Liver (tissue), 9 donors: ENCODE measurements around the gene PTPN9. TPM values are rescaled to one million over a fixed set of nuclear protein-coding genes. Genes with fewer than 3 reads are reported as not detected.

ENCODE experiments used
- DNase-seq: peaks from one replicate; pipeline ENCODE4 v3.0.0-alpha.2; 2017; ENCODE audit warnings: low spot score
- H3K27ac ChIP-seq, 2 donors: one replicate each; pipeline ENCODE4 v1.7.0; 2013; ENCODE audit warnings: inconsistent platforms in 2 of 2, low read length in 2 of 2, control low read depth in 1 of 2, low read depth in 1 of 2, mild to moderate bottlenecking in 1 of 2
- H3K27me3 ChIP-seq, 4 donors: one replicate each; pipeline versions ENCODE4 v1.6.1 to v1.7.0; 2013; ENCODE audit warnings: low read length in 3 of 4, inconsistent platforms in 1 of 4, mild to moderate bottlenecking in 1 of 4, moderate library complexity in 1 of 4; ENCODE audit not compliant: control insufficient read depth in 4 of 4, insufficient read depth in 4 of 4
- H3K36me3 ChIP-seq, 4 donors: one replicate each; pipeline versions ENCODE4 v1.6.1 to v1.7.0; 2013; ENCODE audit warnings: low read length in 3 of 4, mild to moderate bottlenecking in 3 of 4, low read depth in 1 of 4, moderate library complexity in 1 of 4; ENCODE audit not compliant: control insufficient read depth in 4 of 4, insufficient read depth in 3 of 4
- H3K4me1 ChIP-seq, 4 donors: one replicate each; pipeline versions ENCODE4 v1.6.1 to v1.7.0; 2013; ENCODE audit warnings: low read length in 3 of 4, mild to moderate bottlenecking in 3 of 4, moderate library complexity in 1 of 4; ENCODE audit not compliant: control insufficient read depth in 4 of 4, insufficient read depth in 4 of 4
- H3K4me3 ChIP-seq, 3 donors: one replicate each; pipeline versions ENCODE4 v1.6.1 to v1.7.0; 2013; ENCODE audit warnings: low read length in 3 of 3, control low read depth in 1 of 3, low read depth in 1 of 3, mild to moderate bottlenecking in 1 of 3
- H3K9ac ChIP-seq, 2 donors: one replicate each; pipeline ENCODE4 v1.7.0; 2013; ENCODE audit warnings: low read length in 2 of 2, mild to moderate bottlenecking in 2 of 2, moderate library complexity in 2 of 2, control low read depth in 1 of 2, low read depth in 1 of 2
- H3K9me3 ChIP-seq, 4 donors: one replicate each; pipeline versions ENCODE4 v1.6.1 to v1.7.0; 2013; ENCODE audit warnings: low read length in 3 of 4; ENCODE audit not compliant: control insufficient read depth in 4 of 4
- EGR1 ChIP-seq, 2 donors: IDR thresholded peaks; 2 replicates each; pipeline ENCODE4 v1.6.1; 2016 to 2018; ENCODE audit warnings: antibody characterized with exemption in 2 of 2, low read depth in 2 of 2
- FOXA1 ChIP-seq: IDR thresholded peaks from 2 replicates; pipeline ENCODE4 v1.6.1; 2016; ENCODE audit warnings: antibody characterized with exemption
- FOXA2 ChIP-seq: IDR thresholded peaks from 2 replicates; pipeline ENCODE4 v1.6.1; 2016; ENCODE audit warnings: antibody characterized with exemption
- GABPA ChIP-seq, 2 donors: IDR thresholded peaks in 1 of 2; conservative IDR thresholded peaks in 1 of 2; 2 replicates each; pipeline ENCODE4 v1.6.1; 2016; ENCODE audit warnings: antibody characterized with exemption in 2 of 2, mild to moderate bottlenecking in 1 of 2, moderate library complexity in 1 of 2
- HNF4A ChIP-seq, 2 donors: conservative IDR thresholded peaks; 2 replicates each; pipeline ENCODE4 v1.6.1; 2016; ENCODE audit warnings: antibody characterized with exemption in 2 of 2, mild to moderate bottlenecking in 2 of 2
- HNF4G ChIP-seq: IDR thresholded peaks from 2 replicates; pipeline ENCODE4 v1.6.1; 2016; ENCODE audit warnings: antibody characterized with exemption
- JUND ChIP-seq, 2 donors: IDR thresholded peaks; 2 replicates each; pipeline ENCODE4 v1.6.1; 2016; ENCODE audit warnings: antibody characterized with exemption in 2 of 2
- NR2F2 ChIP-seq: IDR thresholded peaks from 2 replicates; pipeline ENCODE4 v1.6.1; 2016; ENCODE audit warnings: antibody characterized with exemption
- RAD21 ChIP-seq, 2 donors: IDR thresholded peaks; 2 replicates each; pipeline ENCODE4 v1.6.1; 2016; ENCODE audit warnings: antibody characterized with exemption in 2 of 2, mild to moderate bottlenecking in 2 of 2
- RXRA ChIP-seq, 2 donors: IDR thresholded peaks; 2 replicates each; pipeline ENCODE4 v1.6.1; 2017 to 2018; ENCODE audit warnings: antibody characterized with exemption in 2 of 2, mild to moderate bottlenecking in 1 of 2
- SP1 ChIP-seq: IDR thresholded peaks from 2 replicates; pipeline ENCODE4 v1.6.1; 2018; ENCODE audit warnings: antibody characterized with exemption, mild to moderate bottlenecking
- TAF1 ChIP-seq: conservative IDR thresholded peaks from 2 replicates; pipeline ENCODE4 v1.6.1; 2016; ENCODE audit warnings: antibody characterized with exemption, mild to moderate bottlenecking
- YY1 ChIP-seq: IDR thresholded peaks from 2 replicates; pipeline ENCODE4 v1.6.1; 2016; ENCODE audit warnings: antibody characterized with exemption, mild to moderate bottlenecking
- WGBS: extraction: QIAGEN DNeasy Blood & Tissue Kit; methylation state at CpG from one replicate; pipeline ENCODE4 v1.1.7; 2013; 5-methylcytosine and 5-hydroxymethylcytosine counted together
- polyA plus RNA-seq, 2 donors: library from polyadenylated mRNA; stranded (reverse) in 1 of 2; unstranded in 1 of 2; fragments of 200-250 nt in 1 of 2; fragments of >200 nt in 1 of 2; fragmentation: Nextera tagmentation in 1 of 2; extraction: Ambion mirVana in 1 of 2; gene quantifications; one replicate each; pipeline versions ENCODE4 v1.2.1 to v1.2.3, GENCODE V29; 2013 to 2015
- total RNA-seq, 2 donors: library from RNA; depleted of rRNA; stranded (reverse); fragments of >200 nt; gene quantifications; one replicate each; pipeline ENCODE4 v1.2.3, GENCODE V29; 2014
- TF ChIP-seq, protein P1 (sequence below): IDR thresholded peaks from 2 replicates; pipeline ENCODE4 v1.6.1; 2016; ENCODE audit warnings: antibody characterized with exemption
- TF ChIP-seq, protein P2 (sequence below): IDR thresholded peaks from 2 replicates; pipeline ENCODE4 v1.6.1; 2016; ENCODE audit warnings: antibody characterized with exemption
- TF ChIP-seq, protein P3 (sequence below): IDR thresholded peaks from 2 replicates; pipeline ENCODE4 v1.6.1; 2016; ENCODE audit warnings: antibody characterized with exemption, mild to moderate bottlenecking
- TF ChIP-seq, protein P4 (sequence below): IDR thresholded peaks from 2 replicates; pipeline ENCODE4 v1.6.1; 2016; ENCODE audit warnings: antibody characterized with exemption
- TF ChIP-seq, protein P5 (sequence below): fragments of 150-350 bp; IDR thresholded peaks from 2 replicates; pipeline ENCODE4 v1.5.1; 2017; ENCODE audit warnings: improper control_type of control experiment, low read depth, low read length; ENCODE audit not compliant: missing input control
- donor health status: healthy.
- donor health status: healthy.
- donor health status: healthy.
- donor health status: healthy.
- donor health status: healthy.

Gene PTPN9
- total and polyA plus RNA-seq, 4 donors = 5.4 to 14.1 (median 7.5) TPM

DNA sequence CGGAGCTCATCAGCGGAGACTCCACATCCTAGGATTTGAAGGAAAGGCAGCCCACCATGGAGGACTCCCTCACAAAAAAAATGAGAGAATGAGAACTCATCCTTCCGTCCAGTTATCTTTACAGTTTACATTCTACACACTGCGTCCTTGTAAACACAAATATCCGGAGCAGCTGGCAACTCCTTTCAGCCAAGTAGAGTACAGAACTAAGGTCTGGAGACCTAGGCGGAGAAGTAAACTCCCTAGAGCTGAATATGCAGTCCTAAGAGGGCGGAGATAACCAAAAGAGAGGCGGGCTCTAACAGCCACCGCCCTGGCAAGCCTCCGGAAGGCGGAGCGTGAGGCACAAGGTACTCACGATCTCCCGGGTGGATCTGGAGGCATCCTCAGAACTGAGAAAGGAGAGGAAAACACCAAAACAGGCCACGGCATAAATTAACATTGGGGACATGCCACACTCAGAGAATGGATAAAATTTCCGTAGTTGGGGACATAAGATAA is 126.7 kb downstream of the PTPN9 start:
- WGBS = under 1% methylated on average over 16 of the region's 16 CpGs
- Histone ChIP-seq H3K27ac (peak overlapping the region; percentile 96 to 98), H3K27me3 (no peaks in the 10 kb centered on the region), H3K36me3 (peaks cover 0 to 2% (median under 1%) of the 10 kb centered on the region in 4 donors), H3K4me1 (peaks cover 2 to 35% (median 26%) of the 10 kb centered on the region in 4 donors), H3K9ac (peak overlapping the region; percentile 20 to 86), H3K4me3 (peak overlapping the region; percentile 58 to 91 (median 81)), H3K9me3 (no peaks in the 10 kb centered on the region)
- TF ChIP-seq RXRA (IDR thresholded peaks at IDR 0.05) (peak in 1 of 2 donors; percentile 4), SP1 (no peak)
- TF ChIP-seq, protein P1, sequence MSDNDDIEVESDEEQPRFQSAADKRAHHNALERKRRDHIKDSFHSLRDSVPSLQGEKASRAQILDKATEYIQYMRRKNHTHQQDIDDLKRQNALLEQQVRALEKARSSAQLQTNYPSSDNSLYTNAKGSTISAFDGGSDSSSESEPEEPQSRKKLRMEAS = peak; percentile 6
- peak; percentile 82 for DNase-seq

DNA sequence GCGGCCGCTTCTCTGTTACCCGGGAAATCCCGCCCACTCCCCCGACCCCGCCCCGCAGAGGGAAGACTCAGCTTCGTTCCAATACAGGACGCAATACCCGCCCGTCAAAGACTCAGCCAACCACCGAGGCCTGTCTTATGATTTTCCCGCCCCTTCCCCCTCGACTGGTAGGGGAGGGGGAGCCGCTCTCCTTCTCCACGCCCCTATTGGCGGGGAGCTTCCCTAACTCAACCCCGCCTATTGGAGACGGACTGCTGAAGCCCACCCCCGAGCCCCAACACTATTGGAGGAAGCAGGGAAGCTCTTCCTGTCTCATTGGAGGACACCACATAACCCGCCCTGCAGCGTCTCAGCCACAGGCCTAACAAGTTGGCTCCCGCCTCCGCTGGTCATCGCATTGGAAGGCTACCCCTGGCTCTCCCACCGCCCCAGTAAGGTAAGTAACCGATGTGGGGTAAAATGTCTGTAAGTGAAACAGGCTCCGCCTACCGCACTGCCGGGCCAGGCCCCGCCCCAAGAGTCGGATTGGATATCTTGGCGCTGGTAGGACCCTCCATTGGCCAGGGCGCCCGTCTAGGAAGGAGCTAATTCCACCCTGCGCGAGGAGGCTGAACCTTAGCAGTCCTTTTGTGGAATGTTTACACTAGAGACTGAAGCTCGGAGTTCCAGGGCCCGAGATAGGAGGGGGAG is 127.3 kb downstream of the PTPN9 start, which contains the start of gene SIN3A:
TSS of gene SIN3A (minus strand) at position 17 of the 690 bp plus-strand sequence. CDS start 21,315 bp downstream, outside the sequence.
- no peaks in the 10 kb centered on the region for H3K27me3 ChIP-seq
- under 1% methylated on average over 39 of the region's 39 CpGs for WGBS
- H3K4me3 ChIP-seq = peak within 1 kb of the TSS; percentile 85 to 89 (median 86)
- DNase-seq = peak; percentile 98
- TF ChIP-seq, protein P2, sequence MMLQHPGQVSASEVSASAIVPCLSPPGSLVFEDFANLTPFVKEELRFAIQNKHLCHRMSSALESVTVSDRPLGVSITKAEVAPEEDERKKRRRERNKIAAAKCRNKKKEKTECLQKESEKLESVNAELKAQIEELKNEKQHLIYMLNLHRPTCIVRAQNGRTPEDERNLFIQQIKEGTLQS = peak; percentile 25
- TF ChIP-seq RXRA (IDR thresholded peaks at IDR 0.05) = peak; percentile 34 to 66
- no peak for TF ChIP-seq HNF4G
- TF ChIP-seq NR2F2 = no peak
- TF ChIP-seq, protein P3, sequence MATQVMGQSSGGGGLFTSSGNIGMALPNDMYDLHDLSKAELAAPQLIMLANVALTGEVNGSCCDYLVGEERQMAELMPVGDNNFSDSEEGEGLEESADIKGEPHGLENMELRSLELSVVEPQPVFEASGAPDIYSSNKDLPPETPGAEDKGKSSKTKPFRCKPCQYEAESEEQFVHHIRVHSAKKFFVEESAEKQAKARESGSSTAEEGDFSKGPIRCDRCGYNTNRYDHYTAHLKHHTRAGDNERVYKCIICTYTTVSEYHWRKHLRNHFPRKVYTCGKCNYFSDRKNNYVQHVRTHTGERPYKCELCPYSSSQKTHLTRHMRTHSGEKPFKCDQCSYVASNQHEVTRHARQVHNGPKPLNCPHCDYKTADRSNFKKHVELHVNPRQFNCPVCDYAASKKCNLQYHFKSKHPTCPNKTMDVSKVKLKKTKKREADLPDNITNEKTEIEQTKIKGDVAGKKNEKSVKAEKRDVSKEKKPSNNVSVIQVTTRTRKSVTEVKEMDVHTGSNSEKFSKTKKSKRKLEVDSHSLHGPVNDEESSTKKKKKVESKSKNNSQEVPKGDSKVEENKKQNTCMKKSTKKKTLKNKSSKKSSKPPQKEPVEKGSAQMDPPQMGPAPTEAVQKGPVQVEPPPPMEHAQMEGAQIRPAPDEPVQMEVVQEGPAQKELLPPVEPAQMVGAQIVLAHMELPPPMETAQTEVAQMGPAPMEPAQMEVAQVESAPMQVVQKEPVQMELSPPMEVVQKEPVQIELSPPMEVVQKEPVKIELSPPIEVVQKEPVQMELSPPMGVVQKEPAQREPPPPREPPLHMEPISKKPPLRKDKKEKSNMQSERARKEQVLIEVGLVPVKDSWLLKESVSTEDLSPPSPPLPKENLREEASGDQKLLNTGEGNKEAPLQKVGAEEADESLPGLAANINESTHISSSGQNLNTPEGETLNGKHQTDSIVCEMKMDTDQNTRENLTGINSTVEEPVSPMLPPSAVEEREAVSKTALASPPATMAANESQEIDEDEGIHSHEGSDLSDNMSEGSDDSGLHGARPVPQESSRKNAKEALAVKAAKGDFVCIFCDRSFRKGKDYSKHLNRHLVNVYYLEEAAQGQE = peak; percentile 62
- peak; percentile 28 to 55 for TF ChIP-seq JUND (IDR thresholded peaks at IDR 0.05)
- peak in 1 of 2 donors; percentile 72 for TF ChIP-seq EGR1 (IDR thresholded peaks at IDR 0.05; ENCODE audit: low read depth in 2 of 2)
- TF ChIP-seq FOXA1 = no peak
- TF ChIP-seq TAF1 = peak; percentile 87
- TF ChIP-seq, protein P4, sequence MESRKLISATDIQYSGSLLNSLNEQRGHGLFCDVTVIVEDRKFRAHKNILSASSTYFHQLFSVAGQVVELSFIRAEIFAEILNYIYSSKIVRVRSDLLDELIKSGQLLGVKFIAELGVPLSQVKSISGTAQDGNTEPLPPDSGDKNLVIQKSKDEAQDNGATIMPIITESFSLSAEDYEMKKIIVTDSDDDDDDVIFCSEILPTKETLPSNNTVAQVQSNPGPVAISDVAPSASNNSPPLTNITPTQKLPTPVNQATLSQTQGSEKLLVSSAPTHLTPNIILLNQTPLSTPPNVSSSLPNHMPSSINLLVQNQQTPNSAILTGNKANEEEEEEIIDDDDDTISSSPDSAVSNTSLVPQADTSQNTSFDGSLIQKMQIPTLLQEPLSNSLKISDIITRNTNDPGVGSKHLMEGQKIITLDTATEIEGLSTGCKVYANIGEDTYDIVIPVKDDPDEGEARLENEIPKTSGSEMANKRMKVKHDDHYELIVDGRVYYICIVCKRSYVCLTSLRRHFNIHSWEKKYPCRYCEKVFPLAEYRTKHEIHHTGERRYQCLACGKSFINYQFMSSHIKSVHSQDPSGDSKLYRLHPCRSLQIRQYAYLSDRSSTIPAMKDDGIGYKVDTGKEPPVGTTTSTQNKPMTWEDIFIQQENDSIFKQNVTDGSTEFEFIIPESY = peak; percentile 14
- TF ChIP-seq YY1 = peak; percentile 89
- TF ChIP-seq RAD21 (IDR thresholded peaks at IDR 0.05) = peak in 1 of 2 donors; percentile 15
- peak in 1 of 2 donors; percentile 55 for TF ChIP-seq HNF4A (conservative IDR thresholded peaks at IDR 0.05)
- TF ChIP-seq SP1 = peak; percentile 98
- no peak for TF ChIP-seq GABPA (IDR thresholded peaks at IDR 0.05 in 1 of 2, conservative IDR thresholded peaks at IDR 0.05 in 1 of 2)
- TF ChIP-seq, protein P1 = peak; percentile 27
- TF ChIP-seq, protein P5, sequence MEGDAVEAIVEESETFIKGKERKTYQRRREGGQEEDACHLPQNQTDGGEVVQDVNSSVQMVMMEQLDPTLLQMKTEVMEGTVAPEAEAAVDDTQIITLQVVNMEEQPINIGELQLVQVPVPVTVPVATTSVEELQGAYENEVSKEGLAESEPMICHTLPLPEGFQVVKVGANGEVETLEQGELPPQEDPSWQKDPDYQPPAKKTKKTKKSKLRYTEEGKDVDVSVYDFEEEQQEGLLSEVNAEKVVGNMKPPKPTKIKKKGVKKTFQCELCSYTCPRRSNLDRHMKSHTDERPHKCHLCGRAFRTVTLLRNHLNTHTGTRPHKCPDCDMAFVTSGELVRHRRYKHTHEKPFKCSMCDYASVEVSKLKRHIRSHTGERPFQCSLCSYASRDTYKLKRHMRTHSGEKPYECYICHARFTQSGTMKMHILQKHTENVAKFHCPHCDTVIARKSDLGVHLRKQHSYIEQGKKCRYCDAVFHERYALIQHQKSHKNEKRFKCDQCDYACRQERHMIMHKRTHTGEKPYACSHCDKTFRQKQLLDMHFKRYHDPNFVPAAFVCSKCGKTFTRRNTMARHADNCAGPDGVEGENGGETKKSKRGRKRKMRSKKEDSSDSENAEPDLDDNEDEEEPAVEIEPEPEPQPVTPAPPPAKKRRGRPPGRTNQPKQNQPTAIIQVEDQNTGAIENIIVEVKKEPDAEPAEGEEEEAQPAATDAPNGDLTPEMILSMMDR = no peak
- no peak for TF ChIP-seq FOXA2
- no peaks in the 10 kb centered on the region for H3K9me3 ChIP-seq
- peak within 1 kb of the TSS; percentile 96 to 98 for H3K27ac ChIP-seq
- peaks cover 0 to 3% (median 1%) of the 10 kb centered on the region in 4 donors for H3K36me3 ChIP-seq
- H3K9ac ChIP-seq = peak within 1 kb of the TSS; percentile 25 to 86
- H3K4me1 ChIP-seq = peaks cover 1 to 35% (median 25%) of the 10 kb centered on the region in 4 donors
